Omental fat pad (tissue), 4 donors: ENCODE results near the gene ZGRF1. TPM values are rescaled to one million over a fixed set of nuclear protein-coding genes. Genes with fewer than 3 reads are reported as not detected.
"Not testable (repeated sequence)": the region's sequence is repeated elsewhere in the genome, so short reads cannot be mapped to it uniquely, and the experiment has no call there.

ENCODE experiments used
- ATAC-seq: fragments of 150-250 bp; one replicate; pipeline ENCODE4 v1.9.1; 2016; ENCODE audit warnings: mild to moderate bottlenecking, moderate library complexity; ENCODE audit not compliant: low FRiP score
- DNase-seq: peaks from one replicate; pipeline ENCODE4 v3.0.0-alpha.2; 2019; ENCODE audit warnings: low spot score
- total RNA-seq, 4 donors: library from RNA; depleted of rRNA; stranded (reverse); fragments of >200 nt; gene quantifications; one replicate each; pipeline ENCODE4 v1.1.0, GENCODE V29; 2016
- TF ChIP-seq, protein P1 (sequence below), 3 donors: fragments of 450-650 bp; IDR thresholded peaks; one replicate each; pipeline ENCODE4 v1.5.1; 2016 to 2017; ENCODE audit warnings: antibody characterized with exemption in 3 of 3, mild to moderate bottlenecking in 3 of 3, moderate library complexity in 2 of 3

Gene ZGRF1
- total RNA-seq, 4 donors from 2014 or later: 2.9 to 10.4 (median 4.0) TPM

DNA sequence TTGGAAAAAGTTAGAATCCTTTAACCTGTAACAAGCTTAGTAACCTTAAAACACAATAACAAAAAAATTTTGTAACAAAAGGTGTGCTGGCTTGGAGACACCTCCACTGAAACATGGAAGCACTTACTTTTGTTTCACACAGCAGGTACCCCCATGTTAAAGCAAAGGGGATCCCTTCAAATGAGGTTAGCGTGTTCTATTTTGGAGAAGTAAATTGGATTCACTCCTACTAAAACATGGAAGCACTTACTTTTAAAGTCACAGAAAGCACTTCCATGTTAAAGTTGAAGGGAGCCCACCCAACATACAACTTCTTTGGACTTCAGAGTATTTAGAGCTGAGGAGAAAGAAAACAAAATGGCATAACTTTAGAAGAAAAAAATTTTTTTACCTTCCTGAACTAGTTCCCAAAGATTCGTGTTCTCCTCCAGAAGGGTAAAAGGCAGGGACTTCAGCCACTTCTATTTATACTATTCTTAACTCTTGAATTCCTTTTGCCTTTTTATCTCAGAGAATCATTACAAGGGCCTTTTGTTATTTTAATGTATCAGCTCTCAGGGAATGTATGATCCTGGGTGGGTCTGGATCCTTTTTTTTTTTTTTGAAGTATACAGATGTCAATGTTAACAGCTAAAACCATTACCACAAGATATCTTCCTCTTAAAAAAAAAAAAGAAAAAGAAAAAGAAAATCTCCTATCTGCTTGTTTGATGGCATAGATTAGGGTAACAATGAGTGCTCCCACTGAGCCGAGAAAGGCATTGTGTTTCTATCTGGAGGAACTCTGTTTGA, 11.8 kb upstream of the ZGRF1 start:
- ATAC-seq: no peak
- no peak for DNase-seq

DNA sequence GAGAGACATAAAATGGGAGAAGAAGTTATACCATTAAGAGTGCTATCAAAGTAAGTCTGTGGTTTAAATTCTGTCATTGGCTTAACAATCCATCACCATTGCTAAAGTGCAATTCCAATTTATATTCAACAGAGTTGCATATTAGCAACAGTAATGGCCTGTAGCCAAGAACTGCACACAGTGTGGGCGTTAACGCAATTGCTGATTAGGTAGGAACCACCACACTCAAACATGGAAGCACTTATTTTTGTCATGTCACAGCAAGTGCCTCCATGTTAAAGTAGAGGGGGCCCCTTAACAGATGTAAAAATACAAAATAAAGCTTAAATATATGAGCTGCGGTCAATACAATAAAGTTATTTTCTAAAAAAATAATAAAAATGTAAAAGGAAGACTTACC, 11.1 kb upstream of the ZGRF1 start:
- TF ChIP-seq, protein P1, sequence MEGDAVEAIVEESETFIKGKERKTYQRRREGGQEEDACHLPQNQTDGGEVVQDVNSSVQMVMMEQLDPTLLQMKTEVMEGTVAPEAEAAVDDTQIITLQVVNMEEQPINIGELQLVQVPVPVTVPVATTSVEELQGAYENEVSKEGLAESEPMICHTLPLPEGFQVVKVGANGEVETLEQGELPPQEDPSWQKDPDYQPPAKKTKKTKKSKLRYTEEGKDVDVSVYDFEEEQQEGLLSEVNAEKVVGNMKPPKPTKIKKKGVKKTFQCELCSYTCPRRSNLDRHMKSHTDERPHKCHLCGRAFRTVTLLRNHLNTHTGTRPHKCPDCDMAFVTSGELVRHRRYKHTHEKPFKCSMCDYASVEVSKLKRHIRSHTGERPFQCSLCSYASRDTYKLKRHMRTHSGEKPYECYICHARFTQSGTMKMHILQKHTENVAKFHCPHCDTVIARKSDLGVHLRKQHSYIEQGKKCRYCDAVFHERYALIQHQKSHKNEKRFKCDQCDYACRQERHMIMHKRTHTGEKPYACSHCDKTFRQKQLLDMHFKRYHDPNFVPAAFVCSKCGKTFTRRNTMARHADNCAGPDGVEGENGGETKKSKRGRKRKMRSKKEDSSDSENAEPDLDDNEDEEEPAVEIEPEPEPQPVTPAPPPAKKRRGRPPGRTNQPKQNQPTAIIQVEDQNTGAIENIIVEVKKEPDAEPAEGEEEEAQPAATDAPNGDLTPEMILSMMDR (IDR thresholded peaks at IDR 0.05): no peak
- ATAC-seq: no peak
- no peak for DNase-seq

More for the DNA sequence above, 11.8 kb upstream of the ZGRF1 start:
- TF ChIP-seq, protein P1 (IDR thresholded peaks at IDR 0.05): no peak

DNA sequence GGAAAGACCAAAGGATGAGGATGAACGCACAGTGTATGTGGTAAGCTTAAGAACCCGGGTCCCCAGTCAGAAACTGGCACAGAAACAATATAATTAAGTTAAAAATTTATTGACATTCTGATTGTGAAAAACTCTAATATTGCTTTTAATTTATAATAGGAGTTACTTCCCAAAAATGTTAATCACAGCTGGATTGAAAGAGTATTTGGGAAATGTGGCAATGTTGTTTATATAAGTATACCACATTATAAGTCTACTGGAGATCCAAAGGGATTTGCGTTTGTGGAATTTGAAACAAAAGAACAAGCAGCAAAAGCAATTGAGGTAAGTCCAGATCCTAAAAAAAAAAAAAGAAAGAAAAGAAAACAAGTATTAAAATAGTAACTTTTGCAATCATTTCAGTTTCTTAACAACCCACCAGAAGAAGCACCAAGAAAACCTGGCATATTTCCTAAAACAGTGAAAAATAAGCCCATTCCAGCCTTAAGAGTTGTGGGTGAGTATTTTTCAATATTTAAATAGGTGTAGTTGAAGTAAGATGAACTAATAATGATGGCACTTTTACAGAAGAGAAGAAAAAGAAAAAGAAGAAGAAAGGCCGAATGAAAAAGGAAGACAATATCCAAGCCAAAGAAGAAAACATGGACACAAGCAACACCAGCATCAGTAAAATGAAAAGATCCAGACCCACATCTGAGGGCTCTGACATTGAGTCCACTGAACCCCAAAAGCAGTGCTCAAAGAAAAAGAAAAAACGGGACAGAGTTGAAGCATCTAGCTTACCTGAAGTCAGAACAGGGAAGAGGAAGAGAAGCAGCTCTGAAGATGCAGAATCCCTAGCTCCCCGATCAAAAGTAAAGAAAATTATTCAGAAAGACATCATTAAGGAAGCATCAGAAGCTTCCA, 10.2 kb upstream of the ZGRF1 start:
- TF ChIP-seq, protein P1 (IDR thresholded peaks at IDR 0.05): no peak
- DNase-seq (no peak), ATAC-seq (no peak)

DNA sequence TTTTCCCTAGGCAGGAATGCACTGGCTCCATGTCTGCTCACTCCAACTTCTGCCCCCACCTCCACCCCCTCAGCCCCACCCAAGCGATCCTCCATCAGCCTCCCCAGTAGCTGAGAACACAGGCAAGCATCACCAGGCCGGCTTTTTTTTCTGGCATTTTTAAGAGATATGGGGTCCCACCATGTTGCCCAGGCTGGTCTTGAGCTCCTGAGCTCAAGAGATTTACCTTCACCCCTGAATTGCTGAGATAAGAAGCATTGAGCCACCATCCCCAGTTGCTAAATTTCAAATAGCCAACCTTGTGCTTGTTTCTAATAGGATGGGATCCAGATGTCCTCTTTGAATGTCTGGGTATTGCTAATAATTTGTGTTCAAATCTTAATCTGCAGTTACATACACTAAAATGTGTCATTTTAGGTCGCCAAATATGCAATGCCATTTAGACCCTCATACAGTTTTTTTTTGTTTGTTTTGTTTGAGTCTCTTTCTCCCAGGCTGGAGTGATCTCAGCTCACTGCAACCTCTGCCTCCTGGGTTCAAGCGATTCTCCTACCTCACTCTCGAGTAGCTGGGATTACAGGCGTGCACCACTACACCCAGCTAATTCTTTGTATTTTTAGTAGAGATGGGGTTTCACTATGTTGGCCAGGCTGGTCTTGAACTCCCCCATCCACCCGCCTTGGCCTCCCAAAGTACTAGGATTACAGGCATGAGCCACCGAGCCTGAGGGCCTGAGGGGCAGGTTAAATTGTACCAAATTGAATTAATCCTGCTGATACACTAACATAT, 9.0 kb upstream of the ZGRF1 start:
- TF ChIP-seq, protein P1 (IDR thresholded peaks at IDR 0.05): no peak
- DNase-seq (no peak), ATAC-seq (no peak)

DNA sequence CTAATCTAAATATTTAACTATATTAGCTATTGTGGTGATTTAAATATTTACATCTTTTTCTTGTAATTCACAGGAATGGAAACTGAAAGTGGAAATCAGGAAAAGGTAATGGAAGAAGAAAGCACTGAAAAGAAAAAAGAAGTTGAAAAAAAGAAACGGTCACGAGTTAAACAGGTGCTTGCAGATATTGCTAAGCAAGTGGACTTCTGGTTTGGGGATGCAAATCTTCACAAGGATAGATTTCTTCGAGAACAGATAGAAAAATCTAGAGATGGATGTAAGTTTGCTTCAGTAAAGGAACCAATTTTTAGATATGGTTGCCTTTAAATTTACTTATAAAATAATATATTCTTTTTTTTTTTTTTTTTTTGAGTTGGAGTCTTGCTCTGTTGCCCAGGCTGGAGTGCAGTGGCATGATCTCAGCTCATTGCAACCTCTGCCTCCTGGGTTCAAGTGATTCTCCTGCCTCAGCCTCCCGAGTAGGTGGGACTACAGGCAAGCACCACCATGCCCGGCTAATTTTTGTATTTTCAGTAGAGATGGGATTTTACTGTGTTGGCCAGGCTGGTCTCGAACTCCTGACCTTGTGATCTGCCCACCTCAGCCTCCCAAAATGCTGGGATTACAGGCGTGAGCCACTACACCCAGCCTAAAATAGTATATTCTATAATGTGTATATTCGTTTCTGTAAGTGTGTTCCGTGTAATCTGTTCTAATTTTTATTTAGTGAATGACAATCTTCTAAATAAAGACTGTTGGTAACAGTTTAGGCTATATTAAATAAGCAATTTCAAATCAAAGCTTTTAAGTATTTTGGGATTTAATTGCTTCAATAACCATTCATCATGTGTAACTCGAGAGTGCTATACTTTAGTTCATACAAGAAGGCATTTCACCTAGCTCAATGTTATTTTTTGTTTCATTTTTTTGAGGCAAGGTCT, 8.2 kb upstream of the ZGRF1 start:
- not testable (repeated sequence) for ATAC-seq, DNase-seq

DNA sequence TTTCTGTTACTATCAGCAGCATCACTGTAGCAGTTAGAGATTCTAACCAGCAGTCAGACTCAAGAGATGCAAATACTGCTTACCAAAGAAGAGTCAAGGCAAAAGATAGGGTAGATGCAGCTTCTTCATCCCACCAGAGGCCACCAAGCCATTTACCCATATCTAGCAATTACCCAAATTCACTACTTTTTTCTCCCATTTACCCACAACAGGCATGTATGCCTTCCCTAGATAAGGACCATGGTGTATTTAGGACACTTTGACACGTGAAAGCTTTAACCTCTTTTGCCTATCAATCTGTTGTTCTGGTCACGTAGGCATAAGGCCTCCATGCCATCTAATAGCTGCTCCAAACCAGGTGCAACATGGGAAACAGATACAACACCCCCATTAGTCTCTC, 5.8 kb upstream of the ZGRF1 start:
- ATAC-seq (no peak), DNase-seq (no peak)
- TF ChIP-seq, protein P1 (IDR thresholded peaks at IDR 0.05): no peak
